Measurements from ENCODE around the gene PDE1A.

GRCh38 chr2:182367401-182367800, 59.4 kb downstream of the PDE1A start:
- TF ChIP-seq, protein P1, sequence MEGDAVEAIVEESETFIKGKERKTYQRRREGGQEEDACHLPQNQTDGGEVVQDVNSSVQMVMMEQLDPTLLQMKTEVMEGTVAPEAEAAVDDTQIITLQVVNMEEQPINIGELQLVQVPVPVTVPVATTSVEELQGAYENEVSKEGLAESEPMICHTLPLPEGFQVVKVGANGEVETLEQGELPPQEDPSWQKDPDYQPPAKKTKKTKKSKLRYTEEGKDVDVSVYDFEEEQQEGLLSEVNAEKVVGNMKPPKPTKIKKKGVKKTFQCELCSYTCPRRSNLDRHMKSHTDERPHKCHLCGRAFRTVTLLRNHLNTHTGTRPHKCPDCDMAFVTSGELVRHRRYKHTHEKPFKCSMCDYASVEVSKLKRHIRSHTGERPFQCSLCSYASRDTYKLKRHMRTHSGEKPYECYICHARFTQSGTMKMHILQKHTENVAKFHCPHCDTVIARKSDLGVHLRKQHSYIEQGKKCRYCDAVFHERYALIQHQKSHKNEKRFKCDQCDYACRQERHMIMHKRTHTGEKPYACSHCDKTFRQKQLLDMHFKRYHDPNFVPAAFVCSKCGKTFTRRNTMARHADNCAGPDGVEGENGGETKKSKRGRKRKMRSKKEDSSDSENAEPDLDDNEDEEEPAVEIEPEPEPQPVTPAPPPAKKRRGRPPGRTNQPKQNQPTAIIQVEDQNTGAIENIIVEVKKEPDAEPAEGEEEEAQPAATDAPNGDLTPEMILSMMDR (IDR thresholded peaks at IDR 0.05) = no peak
- TF ChIP-seq POLR2A (IDR thresholded peaks at IDR 0.05) = no peak
- TF ChIP-seq POLR2AphosphoS5 (IDR thresholded peaks at IDR 0.05) = no peak

Measured in suprapubic skin (tissue), 4 donors.